ENCODE measurements around the gene DELE1.

Gene DELE1

GRCh38 chr5:141960018-141960417, 36.3 kb downstream of the DELE1 start:
- no peak for DNase-seq (ENCODE audit: extremely low read depth, low read depth)
- TF ChIP-seq, protein P1, sequence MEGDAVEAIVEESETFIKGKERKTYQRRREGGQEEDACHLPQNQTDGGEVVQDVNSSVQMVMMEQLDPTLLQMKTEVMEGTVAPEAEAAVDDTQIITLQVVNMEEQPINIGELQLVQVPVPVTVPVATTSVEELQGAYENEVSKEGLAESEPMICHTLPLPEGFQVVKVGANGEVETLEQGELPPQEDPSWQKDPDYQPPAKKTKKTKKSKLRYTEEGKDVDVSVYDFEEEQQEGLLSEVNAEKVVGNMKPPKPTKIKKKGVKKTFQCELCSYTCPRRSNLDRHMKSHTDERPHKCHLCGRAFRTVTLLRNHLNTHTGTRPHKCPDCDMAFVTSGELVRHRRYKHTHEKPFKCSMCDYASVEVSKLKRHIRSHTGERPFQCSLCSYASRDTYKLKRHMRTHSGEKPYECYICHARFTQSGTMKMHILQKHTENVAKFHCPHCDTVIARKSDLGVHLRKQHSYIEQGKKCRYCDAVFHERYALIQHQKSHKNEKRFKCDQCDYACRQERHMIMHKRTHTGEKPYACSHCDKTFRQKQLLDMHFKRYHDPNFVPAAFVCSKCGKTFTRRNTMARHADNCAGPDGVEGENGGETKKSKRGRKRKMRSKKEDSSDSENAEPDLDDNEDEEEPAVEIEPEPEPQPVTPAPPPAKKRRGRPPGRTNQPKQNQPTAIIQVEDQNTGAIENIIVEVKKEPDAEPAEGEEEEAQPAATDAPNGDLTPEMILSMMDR (IDR thresholded peaks at IDR 0.05; ENCODE audit: low read depth, low read length) = peak; percentile 37

DNA sequence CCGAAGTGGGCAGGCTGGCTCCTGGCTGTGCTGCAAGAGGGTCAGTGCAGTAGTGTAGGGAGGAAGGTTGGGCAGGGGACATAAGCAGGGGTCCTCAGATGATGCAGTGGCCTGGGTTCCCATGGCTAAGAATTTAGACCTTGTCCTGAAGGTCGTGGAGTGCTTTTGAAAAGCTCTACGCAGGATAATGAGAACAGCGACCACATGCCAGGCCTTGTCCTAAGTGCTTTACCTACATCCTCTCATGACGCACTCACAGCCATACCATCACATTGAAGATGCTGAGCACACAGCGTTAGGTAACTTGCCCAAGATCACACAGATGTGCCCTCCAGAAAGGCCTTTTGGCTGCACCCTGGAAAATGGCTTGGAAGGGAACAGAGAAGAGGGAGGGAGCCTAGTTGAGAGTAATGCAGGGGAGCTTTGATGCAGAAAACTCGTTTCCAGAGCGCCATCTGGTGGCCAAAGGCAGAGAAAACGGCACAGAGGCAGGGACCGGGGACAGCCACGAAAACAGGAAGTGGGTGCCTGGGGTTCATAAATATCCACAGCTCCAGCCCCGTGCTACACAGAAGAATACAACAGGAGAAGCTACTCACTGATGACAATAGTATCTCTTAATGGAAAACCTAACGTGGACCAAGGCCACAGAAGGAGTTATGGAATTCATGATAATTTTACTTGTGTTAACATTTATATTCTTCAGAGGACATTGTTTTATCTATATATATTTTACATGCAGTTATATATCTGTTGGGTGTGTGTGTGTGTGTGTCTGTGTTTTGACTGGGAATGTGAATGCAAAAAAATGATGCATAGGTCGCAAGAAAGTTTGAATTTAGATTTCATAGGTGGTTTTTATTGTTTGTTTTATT, 37.0 kb downstream of the DELE1 start:
- peak; percentile 54 for DNase-seq (ENCODE audit: extremely low read depth, low read depth)
- TF ChIP-seq, protein P1 (IDR thresholded peaks at IDR 0.05; ENCODE audit: low read depth, low read length) = peak; percentile 89

DNA sequence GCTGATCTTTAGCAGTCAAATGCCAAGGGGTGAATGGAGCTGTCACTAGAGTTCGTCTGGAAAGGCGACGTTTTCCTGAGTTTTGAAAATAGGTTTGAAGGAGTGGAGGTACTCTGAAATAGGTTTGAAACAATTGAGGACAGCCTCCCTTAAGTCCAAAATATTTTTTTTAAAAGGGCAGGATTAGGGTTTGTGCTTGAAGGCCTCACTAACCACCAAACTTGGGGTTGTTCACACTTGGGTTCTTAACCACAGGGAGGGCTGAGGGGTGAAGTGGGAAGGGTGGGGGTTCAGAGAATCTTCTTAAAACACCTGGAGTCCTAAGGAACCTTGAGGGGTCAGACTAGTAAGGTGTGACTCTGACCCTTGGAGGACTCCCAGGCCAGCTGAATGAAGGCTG, 37.8 kb downstream of the DELE1 start:
- no peak for DNase-seq (ENCODE audit: extremely low read depth, low read depth)
- TF ChIP-seq, protein P1 (IDR thresholded peaks at IDR 0.05; ENCODE audit: low read depth, low read length) = no peak

GRCh38 chr5:141963701-141964100, 40.0 kb downstream of the DELE1 start:
- DNase-seq (ENCODE audit: extremely low read depth, low read depth) = no peak
- TF ChIP-seq, protein P1 (IDR thresholded peaks at IDR 0.05; ENCODE audit: low read depth, low read length) = no peak

DNA sequence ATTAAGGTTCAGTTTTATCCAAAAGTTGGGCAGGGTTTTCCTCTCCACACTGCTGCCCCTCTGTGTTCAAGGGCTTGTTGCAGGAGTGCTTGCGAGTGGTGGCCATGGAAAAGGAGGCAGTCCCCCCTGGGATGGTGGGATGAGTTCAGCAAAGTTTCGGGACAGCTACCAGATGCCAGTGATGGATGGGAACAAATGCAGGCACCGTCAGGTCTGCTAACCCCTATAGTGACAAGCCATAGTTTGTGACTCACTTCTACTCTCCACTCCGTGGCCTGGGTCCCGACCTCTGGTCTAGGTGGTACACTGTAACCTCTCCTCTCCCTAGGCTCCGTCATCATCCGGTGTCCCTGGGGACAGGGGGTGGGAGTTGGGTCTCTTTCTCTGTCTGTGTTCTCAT, 41.4 kb downstream of the DELE1 start:
- no peak for DNase-seq (ENCODE audit: extremely low read depth, low read depth)
- TF ChIP-seq, protein P1 (IDR thresholded peaks at IDR 0.05; ENCODE audit: low read depth, low read length) = no peak

DNA sequence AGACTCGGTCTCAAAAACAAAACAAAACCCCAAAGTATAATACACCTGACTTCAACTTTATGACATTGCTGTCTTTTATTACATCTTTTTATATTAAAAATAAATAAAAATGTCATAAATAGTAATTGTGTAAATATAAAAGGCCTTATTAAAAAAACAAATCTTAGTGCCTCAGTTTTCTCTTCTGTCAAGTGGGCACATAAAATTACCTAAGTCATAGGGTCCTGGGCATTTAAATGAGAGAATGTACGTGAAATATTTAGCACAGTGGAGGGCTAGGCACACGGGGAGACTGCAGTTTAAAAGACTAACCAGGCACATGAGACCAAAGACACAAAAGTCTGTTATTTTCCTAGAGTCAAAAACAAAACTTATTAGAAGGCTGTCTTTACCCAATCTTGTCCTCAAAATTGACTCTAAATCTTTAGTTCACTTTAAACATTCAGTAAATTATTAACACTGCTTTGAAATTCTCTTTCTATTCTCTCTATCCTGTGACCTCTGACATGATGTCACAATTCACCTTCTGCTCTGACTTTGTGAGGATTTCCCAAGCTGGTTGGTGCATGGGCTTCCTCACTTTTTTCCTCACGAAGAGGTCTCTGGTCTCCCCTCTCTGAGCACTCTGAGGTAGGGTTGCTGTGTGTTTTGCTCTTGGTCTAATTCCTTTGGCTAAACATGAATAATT, 42.7 kb downstream of the DELE1 start:
- DNase-seq (ENCODE audit: extremely low read depth, low read depth) = no peak
- TF ChIP-seq, protein P1 (IDR thresholded peaks at IDR 0.05; ENCODE audit: low read depth, low read length) = no peak

- DNase-seq (ENCODE audit: extremely low read depth, low read depth) = no peak
- TF ChIP-seq, protein P1 (IDR thresholded peaks at IDR 0.05; ENCODE audit: low read depth, low read length) = no peak
Observed at GRCh38 chr5:141966963-141967333, 43.3 kb downstream of the DELE1 start.
